Hepatocyte (in vitro differentiated cells): ENCODE results near the gene LCN12. TPM values are rescaled to one million over a fixed set of nuclear protein-coding genes. Genes with fewer than 3 reads are reported as not detected.

ENCODE experiments used
- DNase-seq: peaks from one replicate; pipeline ENCODE4 v3.0.0-alpha.2; 2016; ENCODE audit warnings: low spot score
- H2AFZ ChIP-seq: fragments of 200-600 bp; sonication (generic); 2 replicates; pipeline ENCODE4 v1.6.0; 2016; ENCODE audit warnings: antibody characterized with exemption, mild to moderate bottlenecking
- H3K27ac ChIP-seq: fragments of 200-600 bp; sonication (generic); 2 replicates; pipeline ENCODE4 v1.5.1; 2016; ENCODE audit warnings: mild to moderate bottlenecking
- H3K27me3 ChIP-seq: fragments of 200-600 bp; sonication (generic); 2 replicates; pipeline ENCODE4 v1.6.1; 2016
- H3K36me3 ChIP-seq: fragments of 200-600 bp; sonication (generic); replicated peaks from 2 replicates; pipeline ENCODE4 v1.5.1; 2016; ENCODE audit warnings: low read depth; ENCODE audit not compliant: insufficient read depth
- H3K4me1 ChIP-seq: fragments of 200-600 bp; sonication (generic); 2 replicates; pipeline ENCODE4 v1.5.1; 2016; ENCODE audit warnings: mild to moderate bottlenecking, moderate library complexity; ENCODE audit not compliant: insufficient read depth
- H3K4me2 ChIP-seq: fragments of 200-600 bp; sonication (generic); 2 replicates; pipeline ENCODE4 v1.6.0; 2016
- H3K4me3 ChIP-seq: fragments of 200-600 bp; sonication (generic); 2 replicates; pipeline ENCODE4 v1.5.1; 2016; ENCODE audit warnings: mild to moderate bottlenecking
- H3K79me2 ChIP-seq: fragments of 200-600 bp; sonication (generic); 2 replicates; pipeline ENCODE4 v1.6.0; 2017; ENCODE audit warnings: mild to moderate bottlenecking
- H3K9me2 ChIP-seq: fragments of 200-600 bp; sonication (generic); replicated peaks from 2 replicates; pipeline ENCODE4 v1.6.0; 2017; ENCODE audit warnings: mild to moderate bottlenecking; ENCODE audit not compliant: insufficient read depth
- H3K9me3 ChIP-seq: fragments of 200-600 bp; sonication (generic); 2 replicates; pipeline ENCODE4 v1.5.1; 2016; ENCODE audit warnings: low read depth, mild to moderate bottlenecking
- H4K20me1 ChIP-seq: fragments of 200-600 bp; sonication (generic); 2 replicates; pipeline ENCODE4 v1.6.0; 2016; ENCODE audit warnings: mild to moderate bottlenecking; ENCODE audit not compliant: insufficient read depth, poor library complexity, severe bottlenecking
- CTCF ChIP-seq: fragments of 200-600 bp; sonication (generic); IDR thresholded peaks from 2 replicates; pipeline ENCODE4 v1.5.1; 2016; ENCODE audit warnings: antibody characterized with exemption, mild to moderate bottlenecking; ENCODE audit not compliant: poor library complexity
- EZH2 ChIP-seq: fragments of 200-600 bp; sonication (generic); IDR thresholded peaks from 2 replicates; pipeline ENCODE4 v1.6.1; 2016; ENCODE audit warnings: antibody characterized with exemption, mild to moderate bottlenecking, borderline replicate concordance
- EZH2phosphoT487 ChIP-seq: fragments of 200-600 bp; sonication (generic); IDR thresholded peaks from one replicate; pipeline ENCODE4 v1.6.1; 2018; ENCODE audit warnings: antibody characterized with exemption, mild to moderate bottlenecking, low read depth, moderate library complexity; ENCODE audit not compliant: unreplicated experiment, severe bottlenecking
- WGBS: methylation state at CpG from one replicate; pipeline ENCODE4 v1.1.6; 2016; ENCODE audit warnings: low lambda C conversion rate; ENCODE audit errors: missing lambda C conversion rate; 5-methylcytosine and 5-hydroxymethylcytosine counted together
- polyA plus RNA-seq: library from polyadenylated mRNA; unstranded; fragments of >200 nt; fragmentation: Nextera tagmentation; extraction: Ambion mirVana; gene quantifications from 2 replicates; pipeline ENCODE4 v1.2.1, GENCODE V29; 2016
- total RNA-seq: library from RNA; depleted of rRNA; stranded (reverse); fragments of >200 nt; gene quantifications from 2 replicates; pipeline ENCODE4 v1.2.3, GENCODE V29; 2014

The LCN12 gene
- total and polyA plus RNA-seq, 2 experiments from 2014 or later = 4.1 to 27.4 TPM

GRCh38 chr9:136940526-136941230, 11.4 kb upstream of the LCN12 start:
- Histone ChIP-seq H3K4me2 (no peak overlapping the region), H3K4me1 (peaks cover 12% of the 10 kb centered on the region), H3K79me2 (peaks cover 24% of the 10 kb centered on the region), H3K4me3 (no peak overlapping the region), H3K9me3 (no peaks in the 10 kb centered on the region), H3K9me2 (no peaks in the 10 kb centered on the region), H3K27ac (no peak overlapping the region), H3K36me3 (no peaks in the 10 kb centered on the region), H2AFZ (no peak overlapping the region), H3K27me3 (no peaks in the 10 kb centered on the region), H4K20me1 (peaks cover 4% of the 10 kb centered on the region)
- no peak for TF ChIP-seq EZH2
- no peak for TF ChIP-seq CTCF
- TF ChIP-seq EZH2phosphoT487 = no peak
- WGBS = 95% methylated on average over 31 of the region's 42 CpGs
- no peak for DNase-seq

GRCh38 chr9:136941231-136942111, 10.6 kb upstream of the LCN12 start:
- H3K4me3 ChIP-seq = no peak overlapping the region
- H2AFZ ChIP-seq = no peak overlapping the region
- no peak overlapping the region for H3K4me2 ChIP-seq
- WGBS = 98% methylated on average over 52 of the region's 55 CpGs
- no peaks in the 10 kb centered on the region for H3K9me2 ChIP-seq
- H3K9me3 ChIP-seq = no peaks in the 10 kb centered on the region
- no peak for DNase-seq
- H3K27me3 ChIP-seq = no peaks in the 10 kb centered on the region
- peaks cover 24% of the 10 kb centered on the region for H3K79me2 ChIP-seq
- TF ChIP-seq EZH2phosphoT487 = no peak
- no peak for TF ChIP-seq EZH2
- no peak for TF ChIP-seq CTCF
- H3K4me1 ChIP-seq = peaks cover 12% of the 10 kb centered on the region
- no peaks in the 10 kb centered on the region for H3K36me3 ChIP-seq
- H3K27ac ChIP-seq = no peak overlapping the region
- peaks cover 4% of the 10 kb centered on the region for H4K20me1 ChIP-seq

GRCh38 chr9:136942112-136942880, 9.8 kb upstream of the LCN12 start:
- H2AFZ ChIP-seq = no peak overlapping the region
- no peak for TF ChIP-seq CTCF
- TF ChIP-seq EZH2phosphoT487 = no peak
- no peak for TF ChIP-seq EZH2
- H3K4me3 ChIP-seq = no peak overlapping the region
- H4K20me1 ChIP-seq = peaks cover 4% of the 10 kb centered on the region
- H3K4me2 ChIP-seq = peak overlapping the region; percentile 98
- no peaks in the 10 kb centered on the region for H3K36me3 ChIP-seq
- no peak for DNase-seq
- no peaks in the 10 kb centered on the region for H3K27me3 ChIP-seq
- H3K79me2 ChIP-seq = peaks cover 24% of the 10 kb centered on the region
- H3K9me3 ChIP-seq = no peaks in the 10 kb centered on the region
- H3K4me1 ChIP-seq = peaks cover 12% of the 10 kb centered on the region
- no peaks in the 10 kb centered on the region for H3K9me2 ChIP-seq
- no peak overlapping the region for H3K27ac ChIP-seq
- WGBS = 98% methylated on average over 54 of the region's 60 CpGs
